Right atrium auricular region (tissue), 2 donors: Measurements from ENCODE around the gene IFIT3. TPM values are rescaled to one million over a fixed set of nuclear protein-coding genes. Genes with fewer than 3 reads are reported as not detected.
A peak's percentile ranks its signal among the peaks of the same experiment; 100 is the strongest.
"Not testable (repeated sequence)": the region's sequence is repeated elsewhere in the genome, so short reads cannot be mapped to it uniquely, and the experiment has no call there.

ENCODE experiments used
- DNase-seq: peaks from one replicate; pipeline ENCODE4 v3.0.0-alpha.2; 2019; ENCODE audit warnings: low spot score
- H3K27ac ChIP-seq, 2 donors: fragments of 200-600 bp; sonication (generic); 1 replicate in 1 of 2; 2 replicates in 1 of 2; pipeline ENCODE4 v1.5.1; 2016 to 2019
- H3K27me3 ChIP-seq, 2 donors: fragments of 200-600 bp; sonication (generic); one replicate each; pipeline versions ENCODE4 v1.5.1 to v1.6.0; 2017 to 2019
- H3K36me3 ChIP-seq: fragments of 200-600 bp; sonication (generic); one replicate; pipeline ENCODE4 v1.5.1; 2016
- H3K4me1 ChIP-seq, 2 donors: fragments of 200-600 bp; sonication (generic); one replicate each; pipeline versions ENCODE4 v1.5.1 to v1.6.0; 2017 to 2019
- H3K4me3 ChIP-seq, 2 donors: fragments of 200-600 bp; sonication (generic); 1 replicate in 1 of 2; 2 replicates in 1 of 2; pipeline ENCODE4 v1.5.1; 2017 to 2019; ENCODE audit warnings: mild to moderate bottlenecking in 1 of 2, moderate library complexity in 1 of 2
- H3K9me3 ChIP-seq, 2 donors: fragments of 200-600 bp; sonication (generic); one replicate each; pipeline ENCODE4 v1.5.1; 2019
- CTCF ChIP-seq, 2 donors: fragments of 200-600 bp; sonication (generic); IDR thresholded peaks; one replicate each; pipeline ENCODE4 v1.5.1; 2019; ENCODE audit warnings: antibody characterized with exemption in 2 of 2
- total RNA-seq, 2 donors: library from RNA; depleted of rRNA; stranded (reverse); fragments of >200 nt; gene quantifications; one replicate each; pipeline ENCODE4 v1.1.0, GENCODE V29; 2016

IFIT3 gene
- total RNA-seq, 2 donors from 2014 or later, result 6.3 to 6.5 TPM

DNA sequence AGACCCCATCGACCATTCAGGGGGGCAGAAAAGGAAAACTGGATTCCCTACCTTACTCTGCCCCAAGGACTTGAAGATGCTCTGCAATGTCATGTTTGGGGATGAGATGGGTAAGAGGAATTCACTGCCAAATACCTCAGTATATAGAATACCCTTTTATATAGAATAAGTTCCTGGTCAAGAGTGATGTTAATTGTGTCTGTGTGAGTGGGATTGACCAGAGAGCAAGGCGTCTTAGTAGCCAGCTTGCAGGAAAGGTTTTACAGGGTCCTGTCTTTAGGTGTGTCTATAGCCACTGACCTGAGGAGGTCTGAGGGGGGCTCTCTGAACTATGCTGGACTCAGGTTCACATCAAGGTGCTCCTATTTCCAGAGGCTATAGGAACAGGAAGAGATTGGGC lies 1.4 kb downstream of the IFIT3 start:
- no peak for TF ChIP-seq CTCF (IDR thresholded peaks at IDR 0.05)
- peaks cover 0 to 66% of the 10 kb centered on the region in 2 donors for H3K4me1 ChIP-seq
- DNase-seq, result no peak
- peak overlapping the region; percentile 79 to 81 for H3K27ac ChIP-seq
- no peak overlapping the region for H3K4me3 ChIP-seq
- no peaks in the 10 kb centered on the region for H3K36me3 ChIP-seq
- no peaks in the 10 kb centered on the region for H3K9me3 ChIP-seq
- no peaks in the 10 kb centered on the region for H3K27me3 ChIP-seq

- peak overlapping the region; percentile 33 to 64 for H3K27ac ChIP-seq
- H3K4me1 ChIP-seq, result peaks cover 0 to 73% of the 10 kb centered on the region in 2 donors
- H3K36me3 ChIP-seq, H3K4me3 ChIP-seq, H3K9me3 ChIP-seq, DNase-seq, H3K27me3 ChIP-seq: not testable (repeated sequence)
Measured at GRCh38 chr10:89330014-89330413, 2.2 kb downstream of the IFIT3 start.

- H3K36me3 ChIP-seq, result no peaks in the 10 kb centered on the region
- no peaks in the 10 kb centered on the region for H3K27me3 ChIP-seq
- H3K9me3 ChIP-seq, result no peaks in the 10 kb centered on the region
- H3K4me3 ChIP-seq, result no peak overlapping the region
- TF ChIP-seq CTCF (IDR thresholded peaks at IDR 0.05), result no peak
- DNase-seq, result no peak
- peak overlapping the region; percentile 74 to 76 for H3K27ac ChIP-seq
- H3K4me1 ChIP-seq, result peaks cover 0 to 77% of the 10 kb centered on the region in 2 donors
Measured at GRCh38 chr10:89330537-89331212, 2.9 kb downstream of the IFIT3 start.

- not testable (repeated sequence) for DNase-seq, H3K36me3 ChIP-seq, H3K9me3 ChIP-seq, H3K27me3 ChIP-seq
- Histone ChIP-seq H3K4me3 (peak overlapping the region in 1 of 2 donors; percentile 37), H3K4me1 (peaks cover 0 to 86% of the 10 kb centered on the region in 2 donors), H3K27ac (peak overlapping the region; percentile 74 to 76)
Measured at GRCh38 chr10:89331487-89332122, 3.8 kb downstream of the IFIT3 start.

DNA sequence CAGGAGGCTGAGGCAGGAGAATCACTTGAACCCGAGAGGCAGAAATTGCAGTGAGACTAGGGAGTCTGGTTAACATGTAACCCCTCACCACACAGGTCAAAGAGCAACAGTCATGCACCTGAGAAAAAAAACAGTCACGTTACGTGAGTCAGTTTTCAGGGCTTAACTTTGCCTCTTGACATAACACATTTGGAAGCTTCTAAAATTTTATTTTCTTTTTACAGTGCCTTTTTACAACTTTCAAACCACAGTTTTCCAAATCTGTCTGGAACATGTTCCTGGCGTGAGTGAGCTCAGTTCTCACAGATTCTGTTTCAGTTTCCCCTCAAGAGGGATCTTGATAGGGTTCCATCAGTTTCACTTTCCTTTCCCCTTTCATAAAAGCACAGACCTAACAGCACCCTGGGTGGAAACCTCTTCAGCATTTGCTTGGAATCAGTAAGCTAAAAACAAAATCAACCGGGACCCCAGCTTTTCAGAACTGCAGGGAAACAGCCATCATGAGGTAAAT lies 4.4 kb downstream of the IFIT3 start:
- DNase-seq, result no peak
- H3K27me3 ChIP-seq, result no peaks in the 10 kb centered on the region
- H3K27ac ChIP-seq, result peak overlapping the region; percentile 74 to 76
- H3K9me3 ChIP-seq, result no peaks in the 10 kb centered on the region
- no peak for TF ChIP-seq CTCF (IDR thresholded peaks at IDR 0.05)
- H3K4me3 ChIP-seq, result peak overlapping the region; percentile 3 to 37
- no peaks in the 10 kb centered on the region for H3K36me3 ChIP-seq
- peaks cover 0 to 86% of the 10 kb centered on the region in 2 donors for H3K4me1 ChIP-seq

DNA sequence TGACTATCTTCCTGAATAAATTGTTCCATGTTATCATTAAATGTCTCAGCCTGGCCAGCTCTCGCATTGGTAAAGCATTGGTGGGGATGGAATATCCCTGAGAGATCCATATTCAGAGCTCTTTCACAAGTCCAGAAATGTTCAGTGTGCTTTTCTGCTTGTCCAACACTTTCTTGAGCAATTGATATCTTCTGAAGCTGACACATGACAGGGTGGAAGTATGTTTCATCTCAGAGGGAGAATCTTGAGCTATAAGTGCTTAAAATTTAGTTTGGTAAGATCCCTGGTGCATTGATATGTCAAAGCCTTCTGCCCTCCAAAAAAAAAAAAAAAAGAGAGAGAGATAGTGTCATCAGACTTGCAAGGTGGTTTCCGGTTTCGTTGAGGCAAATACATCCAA lies 7.4 kb downstream of the IFIT3 start:
- Histone ChIP-seq H3K36me3 (peaks cover 10% of the 10 kb centered on the region), H3K4me1 (peaks cover 0 to 67% of the 10 kb centered on the region in 2 donors), H3K4me3 (no peak overlapping the region), H3K9me3 (no peaks in the 10 kb centered on the region), H3K27me3 (no peaks in the 10 kb centered on the region), H3K27ac (no peak overlapping the region)
- no peak for TF ChIP-seq CTCF (IDR thresholded peaks at IDR 0.05)
- DNase-seq, result no peak
